Activated T-cell treated with anti-CD3 and anti-CD28 coated beads, Interleukin-2, amount 50 U/mL, for 4 hours (primary cell): ENCODE results near the gene PCLAF. TPM values are rescaled to one million over a fixed set of nuclear protein-coding genes. Genes with fewer than 3 reads are reported as not detected.
"Not testable (repeated sequence)": the region's sequence is repeated elsewhere in the genome, so short reads cannot be mapped to it uniquely, and the experiment has no call there.

Experiments used
- ATAC-seq, 2 donors: fragments of 200-7000 bp; cut with Tn5 transposase; one replicate each; pipeline ENCODE4 v1.10.0; 2021
- DNase-seq: peaks from one replicate; pipeline ENCODE4 v3.0.0-alpha.2; 2020
- H3K27me3 Mint-ChIP-seq: one replicate; pipeline ENCODE4 v1.8.0; 2021; ENCODE audit warnings: low read depth, mixed read lengths
- H3K36me3 Mint-ChIP-seq: one replicate; pipeline ENCODE4 v1.8.0; 2022; ENCODE audit warnings: mixed read lengths; ENCODE audit not compliant: insufficient read depth
- H3K4me1 Mint-ChIP-seq: one replicate; pipeline ENCODE4 v1.8.0; 2021; ENCODE audit warnings: low read depth, mixed read lengths
- H3K4me3 Mint-ChIP-seq: one replicate; pipeline ENCODE4 v1.8.0; 2021; ENCODE audit warnings: mild to moderate bottlenecking, moderate library complexity, mixed read lengths
- H3K9me3 Mint-ChIP-seq: one replicate; pipeline ENCODE4 v1.8.0; 2021; ENCODE audit warnings: mixed read lengths
- total RNA-seq, 3 donors: library from RNA; stranded (reverse); gene quantifications; one replicate each; pipeline ENCODE4 v1.2.1, GENCODE V29; 2021

PCLAF gene
- total RNA-seq: 10 to 100 TPM; 19.9 to 31.7 (median 20.8) TPM

GRCh38 chr15:64381000-64381751, at the start of gene PCLAF:
Gene PCLAF, minus strand, starts transcription at chr15:64381441. Its CDS starts 70 bp downstream, at chr15:64381371.
- peak; percentile 82 for DNase-seq
- Mint-ChIP-seq H3K4me3 (peak within 1 kb of the TSS; percentile 83), H3K27me3 (no peaks in the 10 kb centered on the region), H3K36me3 (no peaks in the 10 kb centered on the region), H3K4me1 (peaks cover 11% of the 10 kb centered on the region), H3K9me3 (no peaks in the 10 kb centered on the region)
- peak; percentile 100 for ATAC-seq

GRCh38 chr15:64430000-64430735, 48.9 kb upstream of the PCLAF start:
- H3K4me3 Mint-ChIP-seq: peak overlapping the region; percentile 37
- DNase-seq (peak; percentile 8), ATAC-seq (peak; percentile 65 to 69)
- H3K9me3 Mint-ChIP-seq: no peaks in the 10 kb centered on the region
- peaks cover 44% of the 10 kb centered on the region for H3K4me1 Mint-ChIP-seq
- H3K36me3 Mint-ChIP-seq: peaks cover 14% of the 10 kb centered on the region
- H3K27me3 Mint-ChIP-seq: no peaks in the 10 kb centered on the region

DNA sequence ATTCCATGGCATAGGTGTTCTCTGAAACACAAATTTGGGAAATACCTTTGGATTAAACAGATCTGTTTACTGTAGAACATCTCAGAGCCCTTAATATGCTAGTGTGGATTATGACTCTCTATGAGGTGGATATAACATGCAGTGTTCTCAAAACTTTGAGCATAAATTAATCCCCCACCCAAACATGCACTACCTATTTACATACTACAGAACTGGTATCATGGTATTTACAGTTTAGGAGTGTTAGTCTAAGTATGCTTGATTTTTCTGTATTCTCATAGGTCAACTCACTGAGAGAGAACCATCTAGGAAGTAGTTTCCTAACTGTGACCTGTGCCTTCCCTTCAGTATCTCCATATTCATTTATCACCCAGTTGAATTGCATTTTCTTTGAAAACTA, 48.2 kb upstream of the PCLAF start:
- Mint-ChIP-seq H3K4me1 (peaks cover 43% of the 10 kb centered on the region), H3K4me3 (peak overlapping the region; percentile 37), H3K27me3 (no peaks in the 10 kb centered on the region), H3K9me3 (no peaks in the 10 kb centered on the region), H3K36me3 (peaks cover 17% of the 10 kb centered on the region)
- ATAC-seq (peak; percentile 87 to 91), DNase-seq (no peak)

GRCh38 chr15:64426845-64427465, 45.7 kb upstream of the PCLAF start:
- peaks cover 41% of the 10 kb centered on the region for H3K4me1 Mint-ChIP-seq
- ATAC-seq (no peak), DNase-seq (no peak)
- H3K27me3 Mint-ChIP-seq: no peaks in the 10 kb centered on the region
- H3K9me3 Mint-ChIP-seq: no peaks in the 10 kb centered on the region
- no peak overlapping the region for H3K4me3 Mint-ChIP-seq
- H3K36me3 Mint-ChIP-seq: peaks cover 21% of the 10 kb centered on the region

DNA sequence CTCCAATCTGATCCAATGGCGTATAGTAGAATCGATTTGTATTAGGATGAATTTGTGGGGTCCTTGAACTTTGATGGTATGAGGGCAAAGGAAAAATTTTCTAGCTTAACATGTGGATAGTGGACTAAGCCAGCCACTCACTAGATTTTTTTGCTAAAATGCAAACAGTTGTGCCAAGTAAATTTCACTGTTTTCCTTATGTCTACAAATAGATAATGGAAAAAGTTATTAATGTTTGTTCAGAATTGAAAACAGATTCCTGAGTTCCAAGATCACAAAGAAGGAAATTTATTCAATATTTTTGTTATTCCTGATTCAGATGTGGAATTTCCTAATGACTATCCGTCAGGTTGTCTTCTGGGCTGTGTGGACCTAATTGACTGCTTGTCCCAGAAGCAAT, 44.0 kb upstream of the PCLAF start:
- no peaks in the 10 kb centered on the region for H3K9me3 Mint-ChIP-seq
- DNase-seq (no peak), ATAC-seq (no peak)
- H3K4me3 Mint-ChIP-seq: no peak overlapping the region
- peaks cover 21% of the 10 kb centered on the region for H3K36me3 Mint-ChIP-seq
- H3K4me1 Mint-ChIP-seq: peaks cover 31% of the 10 kb centered on the region
- no peaks in the 10 kb centered on the region for H3K27me3 Mint-ChIP-seq

DNA sequence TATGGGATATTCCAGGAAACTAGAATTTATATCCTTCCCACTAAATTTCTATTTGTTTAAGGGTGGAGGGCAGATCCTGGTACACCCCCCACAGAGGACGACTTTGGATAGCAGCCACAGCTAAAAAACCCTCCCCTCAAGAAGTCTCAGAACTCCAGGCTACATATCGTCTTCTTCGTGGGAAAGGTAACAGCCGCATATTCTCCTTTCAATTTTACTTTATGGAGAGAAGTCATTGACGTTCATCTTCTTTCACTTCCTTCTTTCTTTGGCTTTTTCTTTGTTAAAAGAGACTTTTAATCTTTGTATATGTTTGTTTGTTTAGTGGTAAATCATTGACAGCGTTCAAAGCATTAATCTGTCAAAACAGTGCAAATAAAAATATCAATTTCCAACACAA, 42.7 kb upstream of the PCLAF start:
- peaks cover 21% of the 10 kb centered on the region for H3K4me1 Mint-ChIP-seq
- no peaks in the 10 kb centered on the region for H3K27me3 Mint-ChIP-seq
- H3K9me3 Mint-ChIP-seq: no peaks in the 10 kb centered on the region
- H3K4me3 Mint-ChIP-seq: no peak overlapping the region
- H3K36me3 Mint-ChIP-seq: peaks cover 21% of the 10 kb centered on the region
- ATAC-seq: no peak
- no peak for DNase-seq

GRCh38 chr15:64422697-64423096, 41.5 kb upstream of the PCLAF start:
- Mint-ChIP-seq H3K4me3 (no peak overlapping the region), H3K27me3 (no peaks in the 10 kb centered on the region), H3K36me3 (peaks cover 25% of the 10 kb centered on the region), H3K4me1 (peaks cover 12% of the 10 kb centered on the region), H3K9me3 (no peaks in the 10 kb centered on the region)
- no peak for DNase-seq
- no peak for ATAC-seq

DNA sequence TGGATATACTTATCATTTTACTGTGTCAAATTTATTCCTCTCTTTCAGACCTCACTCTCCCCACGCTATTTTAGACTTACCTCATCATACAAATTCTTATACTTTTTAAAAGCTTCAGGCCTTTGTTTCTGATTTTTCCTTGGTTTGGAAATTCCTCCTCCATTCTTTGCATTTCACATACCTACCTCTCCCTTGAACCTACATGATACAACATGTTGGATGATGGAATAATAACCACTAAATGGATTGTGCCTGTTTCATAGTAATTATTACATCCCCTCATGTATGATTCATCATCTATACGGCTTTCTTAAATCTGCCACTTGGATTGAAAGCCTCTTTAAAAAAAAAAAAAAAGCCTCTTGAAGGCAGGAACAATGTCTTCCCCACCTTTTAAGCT, 31.0 kb upstream of the PCLAF start:
- ATAC-seq (no peak), DNase-seq (no peak)
- Mint-ChIP-seq H3K9me3 (no peaks in the 10 kb centered on the region), H3K36me3 (peaks cover 30% of the 10 kb centered on the region), H3K4me3 (no peak overlapping the region), H3K27me3 (no peaks in the 10 kb centered on the region), H3K4me1 (no peaks in the 10 kb centered on the region)

- peaks cover 25% of the 10 kb centered on the region for H3K36me3 Mint-ChIP-seq
- DNase-seq (no peak), ATAC-seq (no peak)
- no peaks in the 10 kb centered on the region for H3K4me1 Mint-ChIP-seq
- no peaks in the 10 kb centered on the region for H3K27me3 Mint-ChIP-seq
- no peaks in the 10 kb centered on the region for H3K9me3 Mint-ChIP-seq
- H3K4me3 Mint-ChIP-seq: no peak overlapping the region
Measured at GRCh38 chr15:64400583-64400982, 19.3 kb upstream of the PCLAF start.

GRCh38 chr15:64398575-64398974, 17.3 kb upstream of the PCLAF start:
- Mint-ChIP-seq H3K4me1 (peaks cover 2% of the 10 kb centered on the region), H3K9me3 (no peaks in the 10 kb centered on the region)

DNA sequence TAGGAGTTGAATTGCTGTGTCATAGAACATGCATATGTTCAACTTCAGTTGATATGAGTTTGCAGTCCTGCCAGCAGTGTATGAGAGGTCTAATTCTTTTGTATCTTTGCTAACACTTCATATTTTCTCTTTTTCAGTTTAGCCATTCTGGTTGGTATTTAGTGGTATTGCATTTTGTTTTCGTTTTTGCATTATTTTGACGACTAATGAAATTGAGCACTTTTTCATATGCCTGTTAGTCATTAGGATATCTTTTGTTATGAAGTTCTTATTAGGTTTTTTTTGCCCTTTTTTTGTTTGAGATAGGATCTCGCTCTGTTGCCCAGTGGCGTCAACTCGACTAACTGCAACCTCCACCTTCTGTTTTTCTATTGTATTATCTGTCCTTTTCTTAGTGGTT, 15.5 kb upstream of the PCLAF start:
- peaks cover 4% of the 10 kb centered on the region for H3K4me1 Mint-ChIP-seq
- no peaks in the 10 kb centered on the region for H3K9me3 Mint-ChIP-seq
- no peak overlapping the region for H3K4me3 Mint-ChIP-seq
- no peak for DNase-seq
- H3K36me3 Mint-ChIP-seq: peaks cover 33% of the 10 kb centered on the region
- no peak for ATAC-seq
- no peaks in the 10 kb centered on the region for H3K27me3 Mint-ChIP-seq

More at GRCh38 chr15:64398575-64398974, 17.3 kb upstream of the PCLAF start:
- H3K4me3 Mint-ChIP-seq: no peak overlapping the region
- no peaks in the 10 kb centered on the region for H3K27me3 Mint-ChIP-seq
- no peak for DNase-seq
- H3K36me3 Mint-ChIP-seq: peaks cover 33% of the 10 kb centered on the region
- no peak for ATAC-seq

- not testable (repeated sequence) for H3K9me3 Mint-ChIP-seq, ATAC-seq, H3K4me3 Mint-ChIP-seq, H3K27me3 Mint-ChIP-seq, DNase-seq
- H3K36me3 Mint-ChIP-seq: peaks cover 26% of the 10 kb centered on the region
- peaks cover 18% of the 10 kb centered on the region for H3K4me1 Mint-ChIP-seq
Measured at GRCh38 chr15:64392471-64392870, 11.2 kb upstream of the PCLAF start.

GRCh38 chr15:64389036-64389435, 7.8 kb upstream of the PCLAF start:
- Mint-ChIP-seq H3K27me3 (no peaks in the 10 kb centered on the region), H3K4me1 (peaks cover 20% of the 10 kb centered on the region), H3K9me3 (no peaks in the 10 kb centered on the region), H3K36me3 (peaks cover 9% of the 10 kb centered on the region), H3K4me3 (peak overlapping the region; percentile 90)
- DNase-seq (no peak), ATAC-seq (no peak)

DNA sequence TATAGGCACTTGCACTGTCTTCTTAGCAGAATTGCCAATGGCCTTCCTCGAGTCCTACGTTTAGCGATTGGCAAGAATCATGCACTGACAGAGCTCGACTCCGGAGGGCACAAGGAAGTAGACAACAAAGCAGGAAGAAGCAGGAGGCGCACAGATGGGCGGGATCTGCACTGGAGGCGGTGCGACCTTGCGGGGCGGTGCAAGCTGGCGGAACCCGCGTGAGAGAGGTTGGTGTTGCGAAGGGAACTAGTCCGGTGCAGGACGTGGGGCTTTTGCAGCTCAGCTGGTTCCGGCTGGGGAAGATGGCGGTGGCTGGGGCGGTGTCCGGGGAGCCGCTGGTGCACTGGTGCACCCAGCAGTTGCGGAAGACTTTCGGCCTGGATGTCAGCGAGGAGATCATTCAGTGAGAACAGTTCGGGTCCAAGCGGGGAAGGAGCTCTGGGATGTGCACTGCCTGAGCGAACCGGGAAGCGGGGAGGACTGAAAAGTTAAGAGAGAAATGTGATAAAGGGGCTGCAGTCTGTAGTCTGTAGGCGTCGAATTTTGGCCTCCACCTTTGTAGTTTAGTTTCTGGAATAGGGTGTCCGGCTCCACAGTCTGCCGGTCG, 6.4 kb upstream of the PCLAF start, which contains the start of gene TRIP4:
TRIP4 (plus strand) TSS at position 275 of the 607 bp plus-strand sequence; CDS start at position 303, 28 bp downstream.
- DNase-seq (peak; percentile 93), ATAC-seq (peak; percentile 100)
- Mint-ChIP-seq H3K4me1 (peaks cover 18% of the 10 kb centered on the region), H3K9me3 (no peaks in the 10 kb centered on the region), H3K27me3 (no peaks in the 10 kb centered on the region), H3K4me3 (peak within 1 kb of the TSS; percentile 90), H3K36me3 (peaks cover 4% of the 10 kb centered on the region)
